SH-SY5Y (cell line): Measurements from ENCODE around the gene PDK2.

Experiments
- GATA2 ChIP-seq: IDR thresholded peaks from 2 replicates; pipeline ENCODE4 v1.6.1; 2011; ENCODE audit warnings: mild to moderate bottlenecking, low read depth, low read length
- GATA3 ChIP-seq: IDR thresholded peaks from 2 replicates; pipeline ENCODE4 v1.6.1; 2011; ENCODE audit warnings: low read depth, mild to moderate bottlenecking, low read length, moderate library complexity

Gene PDK2

DNA sequence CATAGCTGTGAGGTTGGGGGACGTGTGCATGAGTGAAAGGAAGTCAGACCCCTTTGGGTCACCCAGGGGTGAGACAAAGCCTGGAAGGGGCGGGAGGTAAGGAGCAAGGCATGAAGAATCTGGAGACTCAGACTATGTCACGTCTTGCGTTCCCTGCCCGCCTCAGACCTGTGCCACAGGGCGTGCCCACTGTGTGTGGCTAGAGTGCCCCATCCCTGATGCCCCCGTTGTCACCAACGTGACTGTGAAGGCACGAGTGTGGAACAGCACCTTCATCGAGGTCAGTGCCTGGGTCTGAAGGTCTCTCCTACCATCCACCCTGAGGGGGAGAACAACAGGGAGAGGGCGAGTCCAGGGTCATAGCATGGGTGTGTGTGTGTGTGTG, 15.1 kb upstream of the PDK2 start:
- TF ChIP-seq GATA3, result no peak
- no peak for TF ChIP-seq GATA2

DNA sequence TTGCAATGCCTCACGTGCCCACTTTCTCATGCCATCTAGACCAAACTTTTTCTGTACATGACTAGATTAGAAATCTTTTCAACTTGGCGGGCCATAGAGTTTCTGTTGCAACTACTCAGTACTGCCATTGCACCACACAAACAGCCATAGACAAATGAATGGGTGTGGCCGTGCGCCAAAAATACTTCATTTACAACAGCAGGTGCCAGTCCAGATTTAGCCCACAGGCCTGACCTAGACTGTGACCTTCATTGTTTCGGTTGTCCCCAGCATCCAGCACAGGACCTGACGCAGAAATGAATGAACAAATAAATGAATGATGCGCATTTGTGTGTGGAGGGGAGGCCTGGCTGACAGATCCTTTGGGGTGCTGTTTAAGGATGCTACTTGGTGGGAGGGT, 14.3 kb upstream of the PDK2 start:
- no peak for TF ChIP-seq GATA3
- no peak for TF ChIP-seq GATA2

DNA sequence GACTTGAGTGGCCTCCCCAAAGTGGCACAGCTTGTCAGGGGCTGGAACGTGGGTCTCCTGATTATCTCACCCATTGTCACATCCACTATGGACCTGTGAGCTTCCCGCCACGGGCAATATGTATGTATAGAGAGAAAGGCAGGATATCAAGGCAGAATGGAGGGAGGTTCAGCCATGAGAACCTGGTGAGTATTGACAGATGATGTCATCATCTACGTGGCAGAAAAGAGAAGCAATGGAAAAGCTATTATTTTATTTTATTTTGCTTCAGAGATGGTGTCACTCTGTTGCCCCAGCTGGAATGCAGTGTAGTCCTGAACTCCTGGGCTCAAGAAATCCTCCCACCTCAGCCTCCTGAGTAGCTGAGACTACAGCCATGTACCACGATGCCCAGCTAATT, 13.4 kb upstream of the PDK2 start:
- TF ChIP-seq GATA3, result no peak
- TF ChIP-seq GATA2, result no peak

DNA sequence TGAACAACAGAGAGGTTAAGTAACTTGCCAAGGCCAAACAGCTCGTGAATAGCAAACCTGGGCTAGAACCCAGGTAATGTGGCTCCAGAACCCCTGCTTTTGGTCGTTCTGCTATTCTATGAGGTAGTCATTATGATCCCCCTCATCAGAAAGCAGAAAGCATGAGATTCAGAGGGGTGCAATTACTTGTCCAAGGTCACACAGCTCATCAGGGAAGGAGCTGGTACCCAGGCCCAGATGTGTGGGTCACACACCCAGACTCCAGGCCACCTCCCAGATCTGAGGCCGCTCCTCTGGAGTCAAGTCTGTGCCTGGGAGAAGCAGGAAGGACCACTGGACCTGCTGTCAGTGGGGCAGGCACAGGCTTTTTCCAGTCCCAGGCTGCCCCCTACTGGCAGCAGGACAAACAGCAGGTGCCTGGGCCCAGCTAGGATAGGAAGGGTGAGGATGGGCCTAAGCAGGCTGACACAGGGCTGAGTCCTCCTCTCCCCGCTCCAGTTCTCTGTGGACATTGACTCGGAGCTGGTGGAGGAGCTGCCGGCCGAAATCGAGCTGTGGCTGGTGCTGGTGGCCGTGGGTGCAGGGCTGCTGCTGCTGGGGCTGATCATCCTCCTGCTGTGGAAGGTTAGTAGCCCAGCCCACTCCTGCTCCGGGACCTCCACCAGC, 7.8 kb upstream of the PDK2 start:
- no peak for TF ChIP-seq GATA3
- no peak for TF ChIP-seq GATA2

DNA sequence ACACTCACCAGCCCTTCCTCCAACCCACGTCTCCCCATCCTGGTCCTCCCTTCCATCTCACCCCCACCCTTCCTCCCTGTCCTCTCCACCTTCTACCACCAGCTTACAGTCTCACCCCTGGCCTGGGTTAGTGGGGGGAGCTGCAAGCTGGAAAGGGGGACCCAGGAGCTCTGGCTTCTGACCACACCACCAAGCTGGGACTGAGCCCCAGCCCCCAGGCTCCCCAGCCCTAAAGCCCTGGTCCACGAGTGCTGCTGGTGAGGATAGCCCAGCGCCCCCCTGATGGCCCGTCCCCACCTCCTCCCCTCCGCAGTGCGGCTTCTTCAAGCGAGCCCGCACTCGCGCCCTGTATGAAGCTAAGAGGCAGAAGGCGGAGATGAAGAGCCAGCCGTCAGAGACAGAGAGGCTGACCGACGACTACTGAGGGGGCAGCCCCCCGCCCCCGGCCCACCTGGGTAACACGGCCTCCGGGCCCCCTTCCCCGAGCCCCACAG, 7.2 kb upstream of the PDK2 start:
- no peak for TF ChIP-seq GATA2
- TF ChIP-seq GATA3, result no peak

DNA sequence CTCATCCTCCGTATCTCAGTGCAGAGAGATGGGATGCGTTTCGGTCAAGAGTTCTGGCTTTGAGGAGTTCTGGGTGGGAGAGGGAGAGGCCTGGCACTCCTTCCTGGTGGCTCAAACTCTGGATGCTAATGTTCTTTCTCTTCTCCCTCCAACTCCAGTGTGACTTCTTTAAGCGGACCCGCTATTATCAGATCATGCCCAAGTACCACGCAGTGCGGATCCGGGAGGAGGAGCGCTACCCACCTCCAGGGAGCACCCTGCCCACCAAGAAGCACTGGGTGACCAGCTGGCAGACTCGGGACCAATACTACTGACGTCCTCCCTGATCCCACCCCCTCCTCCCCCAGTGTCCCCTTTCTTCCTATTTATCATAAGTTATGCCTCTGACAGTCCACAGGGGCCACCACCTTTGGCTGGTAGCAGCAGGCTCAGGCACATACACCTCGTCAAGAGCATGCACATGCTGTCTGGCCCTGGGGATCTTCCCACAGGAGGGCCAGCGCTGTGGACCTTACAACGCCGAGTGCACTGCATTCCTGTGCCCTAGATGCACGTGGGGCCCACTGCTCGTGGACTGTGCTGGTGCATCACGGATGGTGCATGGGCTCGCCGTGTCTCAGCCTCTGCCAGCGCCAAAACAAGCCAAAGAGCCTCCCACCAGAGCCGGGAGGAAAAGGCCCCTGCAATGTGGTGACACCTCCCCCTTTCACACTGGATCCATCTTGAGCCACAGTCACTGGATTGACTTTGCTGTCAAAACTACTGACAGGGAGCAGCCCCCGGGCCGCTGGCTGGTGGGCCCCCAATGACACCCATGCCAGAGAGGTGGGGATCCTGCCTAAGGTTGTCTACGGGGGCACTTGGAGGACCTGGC, 6.0 kb upstream of the PDK2 start:
- TF ChIP-seq GATA2 (no peak), GATA3 (no peak)

DNA sequence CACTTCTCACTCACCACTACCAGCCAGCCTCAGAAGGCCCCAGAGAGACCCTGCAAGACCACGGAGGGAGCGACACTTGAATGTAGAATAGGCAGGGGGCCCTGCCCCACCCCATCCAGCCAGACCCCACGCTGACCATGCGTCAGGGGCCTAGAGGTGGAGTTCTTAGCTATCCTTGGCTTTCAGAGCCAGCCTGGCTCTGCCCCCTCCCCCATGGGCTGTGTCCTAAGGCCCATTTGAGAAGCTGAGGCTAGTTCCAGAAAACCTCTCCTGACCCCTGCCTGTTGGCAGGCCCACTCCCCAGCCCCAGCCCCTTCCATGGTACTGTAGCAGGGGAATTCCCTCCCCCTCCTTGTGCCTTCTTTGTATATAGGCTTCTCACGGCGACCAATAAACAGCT, 5.1 kb upstream of the PDK2 start:
- TF ChIP-seq GATA2, result no peak
- no peak for TF ChIP-seq GATA3

DNA sequence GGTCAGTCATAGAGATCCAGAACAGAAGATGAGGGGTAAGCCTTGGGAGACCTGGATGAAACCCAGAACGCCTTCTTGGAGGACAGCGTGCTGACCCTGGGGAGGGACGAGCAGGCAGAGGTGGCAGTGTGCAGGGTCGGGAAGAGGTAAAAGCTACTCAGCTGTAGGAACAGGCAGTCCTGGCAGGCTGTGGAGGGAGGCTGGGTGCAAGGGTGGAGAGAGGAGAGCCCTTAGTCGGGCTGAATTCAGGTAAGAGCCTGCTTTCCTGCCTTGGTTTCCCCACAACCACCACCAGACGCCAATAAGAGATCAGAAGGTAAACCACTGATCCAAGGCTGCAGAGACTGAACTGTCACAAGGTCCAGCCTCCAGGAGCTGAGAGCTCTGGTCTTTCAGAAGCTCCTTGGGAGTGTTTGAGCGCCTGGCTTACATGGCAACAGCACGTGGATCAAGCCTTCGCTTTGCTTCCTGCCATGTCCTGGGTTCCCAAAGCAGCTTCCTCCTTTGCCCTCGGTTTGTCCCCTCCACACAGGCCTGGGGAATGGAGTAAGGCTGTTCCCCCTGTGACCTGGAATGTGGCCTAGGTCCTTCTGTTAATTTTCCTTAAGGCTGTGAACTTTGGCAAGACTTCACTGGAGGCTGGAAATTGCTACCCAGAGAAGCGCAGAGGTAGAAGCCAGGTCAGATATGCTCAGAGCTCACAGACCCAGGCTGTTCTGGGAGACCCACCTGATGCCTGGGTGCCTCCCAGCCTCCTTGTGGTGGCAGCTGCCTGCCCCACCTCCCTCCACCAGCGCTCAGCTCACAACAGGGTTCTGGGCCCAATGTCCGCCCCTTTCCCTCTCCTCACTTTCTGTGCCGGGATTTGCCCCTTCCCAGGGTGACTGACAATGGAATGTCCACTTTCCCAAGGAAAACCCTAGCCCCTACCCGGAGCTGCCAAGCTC, 3.9 kb upstream of the PDK2 start:
- TF ChIP-seq GATA3 (no peak), GATA2 (no peak)

DNA sequence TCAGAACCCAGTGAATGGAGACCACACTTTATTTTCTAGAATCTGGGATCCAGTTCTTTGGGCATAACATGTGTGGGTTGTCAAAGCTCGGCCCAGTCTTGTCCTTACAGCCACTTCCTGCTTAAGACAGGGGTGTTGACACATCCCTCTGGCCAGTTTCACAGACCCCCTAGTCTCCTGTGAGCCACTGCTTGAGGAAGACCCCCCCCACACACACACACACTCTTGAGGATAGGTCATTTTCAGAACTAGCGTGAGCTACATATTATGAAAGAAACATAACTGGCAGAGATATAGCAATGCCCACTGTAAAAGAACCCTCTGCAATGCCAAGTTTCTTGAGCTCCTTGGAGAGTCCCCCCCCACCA, 3.2 kb upstream of the PDK2 start:
- TF ChIP-seq GATA2 (no peak), GATA3 (no peak)

DNA sequence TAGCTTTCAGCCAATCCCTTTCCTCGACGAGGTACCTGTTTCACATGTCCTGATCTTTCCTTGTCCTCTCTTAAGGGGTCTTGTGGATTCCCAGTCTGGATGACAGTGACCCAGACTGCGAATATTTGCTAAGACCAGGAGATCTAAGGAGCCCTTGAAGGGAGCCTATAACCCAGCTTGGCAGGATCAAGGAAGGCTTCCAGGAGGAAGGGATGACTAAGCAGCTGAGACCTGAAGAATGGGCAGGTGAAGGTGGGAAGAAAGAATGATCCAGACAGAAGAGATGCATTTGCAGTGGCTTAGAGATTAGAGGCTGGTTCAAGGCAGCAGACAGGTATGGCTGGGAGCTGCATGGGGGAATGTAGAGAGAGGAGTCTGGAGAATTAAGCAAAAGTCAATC, 1.9 kb upstream of the PDK2 start:
- TF ChIP-seq GATA3 (no peak), GATA2 (no peak)

DNA sequence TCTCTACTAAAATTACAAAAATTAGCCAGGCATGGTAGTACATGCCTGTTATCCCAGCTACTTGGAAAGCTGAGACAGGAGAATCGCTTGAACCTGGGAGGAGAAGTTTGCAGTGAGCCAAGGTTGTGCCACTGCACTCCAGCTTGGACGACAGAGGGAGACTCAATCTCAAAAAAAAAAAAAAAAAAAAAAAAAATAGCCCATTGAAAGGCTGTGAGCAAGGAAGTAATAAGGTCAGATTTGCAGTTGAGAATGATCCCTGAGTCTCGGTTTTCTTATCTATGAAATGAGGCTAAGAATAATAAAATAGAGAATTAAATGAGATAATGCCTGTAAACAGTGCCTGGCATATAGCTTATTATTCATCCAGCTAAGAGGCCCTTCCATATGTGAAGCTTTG, 1.3 kb upstream of the PDK2 start:
- TF ChIP-seq GATA3 (no peak), GATA2 (no peak)

DNA sequence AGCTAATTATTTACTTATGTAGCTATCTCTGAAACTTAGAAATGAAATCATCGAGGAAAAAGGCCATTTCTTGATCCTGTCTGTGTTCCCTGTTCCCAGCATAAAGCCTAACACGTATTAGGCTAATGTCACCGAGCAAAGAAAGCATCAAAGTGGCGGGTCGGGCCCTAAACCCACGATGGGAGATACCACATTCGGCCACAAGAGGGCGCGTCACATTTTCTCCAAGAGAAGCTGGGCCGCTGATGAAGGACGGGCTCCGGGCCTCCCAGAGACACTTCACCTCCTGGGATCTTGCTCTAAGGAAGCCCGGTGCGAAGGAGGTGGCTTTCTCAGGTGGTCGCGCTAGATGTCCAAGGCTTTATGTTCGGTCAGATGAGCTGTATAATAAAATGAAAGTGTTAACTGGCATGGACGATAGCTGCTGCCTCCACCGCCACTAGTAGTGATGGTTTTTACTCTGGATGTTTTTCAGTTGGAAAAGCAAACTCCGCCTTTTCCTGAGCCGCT, 853 bp upstream of the PDK2 start:
- TF ChIP-seq GATA2, result no peak
- no peak for TF ChIP-seq GATA3

DNA sequence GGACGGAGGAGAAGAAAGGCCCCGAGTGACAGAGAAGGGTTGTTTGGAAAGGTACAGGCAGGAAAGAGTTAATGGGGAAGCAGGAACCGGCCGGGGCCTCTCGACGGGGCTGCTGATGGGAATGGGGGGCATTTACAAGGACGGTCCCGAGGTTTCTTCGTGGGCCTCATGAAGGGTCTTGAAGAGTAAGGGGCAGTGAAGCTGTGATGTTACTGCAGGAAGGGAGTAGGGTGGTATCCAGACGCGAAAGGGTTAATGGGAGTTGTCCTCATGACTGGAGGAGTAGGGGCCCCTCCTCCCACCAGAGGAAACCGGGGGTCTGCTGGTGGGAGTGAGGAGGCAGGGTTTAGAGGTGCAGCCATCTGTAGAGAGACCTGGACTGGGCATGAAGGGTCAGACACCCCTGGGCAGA, 481 bp downstream of the PDK2 start:
- TF ChIP-seq GATA2 (no peak), GATA3 (no peak)

DNA sequence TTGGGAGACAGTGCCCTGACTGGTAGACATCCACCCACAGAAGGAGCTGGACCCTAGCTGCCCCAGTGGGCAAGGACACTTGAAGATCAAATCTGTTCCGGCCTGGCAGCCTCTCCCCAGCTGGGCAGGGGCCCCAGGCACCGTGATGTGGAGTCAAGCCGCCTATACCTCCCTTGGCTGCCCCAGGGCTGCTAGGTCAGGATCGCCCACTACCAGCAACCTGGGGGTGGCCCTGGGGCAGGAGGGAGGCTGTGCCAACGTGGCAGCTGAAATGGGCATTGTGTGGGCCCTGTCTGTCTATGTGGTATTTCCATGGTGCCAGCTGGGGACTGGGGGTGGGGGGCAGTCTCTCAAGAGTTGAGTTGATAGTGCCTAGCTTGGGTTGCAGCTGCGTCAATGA, 941 bp downstream of the PDK2 start:
- TF ChIP-seq GATA3 (no peak), GATA2 (no peak)

DNA sequence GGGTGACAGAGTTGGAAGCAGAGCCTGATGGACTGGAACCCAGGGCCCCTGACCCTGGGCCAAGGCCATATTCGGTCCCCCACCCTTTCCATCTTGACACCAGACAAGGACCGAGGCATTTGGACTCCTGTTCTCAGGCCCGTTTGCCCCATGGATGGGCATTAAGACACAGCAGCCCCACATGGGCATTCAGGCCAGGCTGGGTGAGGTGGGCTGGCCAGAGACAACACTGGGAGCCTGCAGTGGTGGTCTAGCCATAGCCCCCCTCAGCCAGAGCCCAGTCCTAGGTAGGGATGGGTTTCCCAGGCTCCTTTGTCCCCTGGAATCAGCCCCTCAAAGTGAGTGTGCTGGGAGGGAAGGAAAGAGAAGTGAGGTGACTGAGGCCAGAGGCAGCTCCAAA, 1.6 kb downstream of the PDK2 start:
- no peak for TF ChIP-seq GATA2
- TF ChIP-seq GATA3, result no peak
